Measurements from ENCODE around the gene BCKDK. TPM values are rescaled to one million over a fixed set of nuclear protein-coding genes. Genes with fewer than 3 reads are reported as not detected.

BCKDK gene
- total and polyA plus RNA-seq, 2 of the 13 experiments (the other 11 are each of a cell fraction or from before 2014, with no cell fraction given): 24.9 to 42.6 TPM

DNA sequence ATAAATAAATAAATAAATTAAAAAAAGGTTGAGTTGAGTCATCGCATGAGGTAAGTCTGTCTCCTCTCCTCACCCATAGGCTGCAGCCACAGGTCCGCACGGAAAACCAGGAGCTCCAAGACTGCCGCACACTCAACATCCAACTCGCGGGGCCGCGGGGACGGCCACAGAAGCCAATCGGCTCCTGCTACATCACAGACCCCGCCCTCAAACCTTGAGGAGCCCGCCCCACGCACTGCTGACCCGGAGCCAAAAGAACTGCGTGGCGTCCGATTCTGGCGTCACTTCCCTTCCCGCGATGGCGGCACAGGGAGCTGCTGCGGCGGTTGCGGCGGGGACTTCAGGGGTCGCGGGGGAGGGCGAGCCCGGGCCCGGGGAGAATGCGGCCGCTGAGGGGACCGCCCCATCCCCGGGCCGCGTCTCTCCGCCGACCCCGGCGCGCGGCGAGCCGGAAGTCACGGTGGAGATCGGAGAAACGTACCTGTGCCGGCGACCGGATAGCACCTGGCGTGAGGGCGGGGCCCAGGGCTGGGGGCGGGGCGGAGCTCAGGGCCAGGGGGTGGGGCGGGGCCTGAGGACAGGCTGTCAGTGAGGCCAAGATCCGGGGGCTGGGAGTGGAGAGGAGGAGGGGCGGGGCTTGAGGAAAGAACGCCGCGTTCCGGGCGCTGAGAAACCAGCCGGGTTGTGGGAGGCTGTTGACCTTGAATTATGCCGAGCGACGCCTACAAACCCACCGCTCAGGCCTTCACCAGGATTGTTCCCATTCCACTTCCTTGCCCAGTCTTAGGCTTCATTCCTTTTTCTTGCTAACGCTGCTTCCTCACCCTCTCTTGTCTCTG, 9.4 kb downstream of the BCKDK start, which contains the start of gene KAT8 (continued):
- TF ChIP-seq, protein P1, sequence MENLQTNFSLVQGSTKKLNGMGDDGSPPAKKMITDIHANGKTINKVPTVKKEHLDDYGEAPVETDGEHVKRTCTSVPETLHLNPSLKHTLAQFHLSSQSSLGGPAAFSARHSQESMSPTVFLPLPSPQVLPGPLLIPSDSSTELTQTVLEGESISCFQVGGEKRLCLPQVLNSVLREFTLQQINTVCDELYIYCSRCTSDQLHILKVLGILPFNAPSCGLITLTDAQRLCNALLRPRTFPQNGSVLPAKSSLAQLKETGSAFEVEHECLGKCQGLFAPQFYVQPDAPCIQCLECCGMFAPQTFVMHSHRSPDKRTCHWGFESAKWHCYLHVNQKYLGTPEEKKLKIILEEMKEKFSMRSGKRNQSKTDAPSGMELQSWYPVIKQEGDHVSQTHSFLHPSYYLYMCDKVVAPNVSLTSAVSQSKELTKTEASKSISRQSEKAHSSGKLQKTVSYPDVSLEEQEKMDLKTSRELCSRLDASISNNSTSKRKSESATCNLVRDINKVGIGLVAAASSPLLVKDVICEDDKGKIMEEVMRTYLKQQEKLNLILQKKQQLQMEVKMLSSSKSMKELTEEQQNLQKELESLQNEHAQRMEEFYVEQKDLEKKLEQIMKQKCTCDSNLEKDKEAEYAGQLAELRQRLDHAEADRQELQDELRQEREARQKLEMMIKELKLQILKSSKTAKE (CRISPR knock-in tag; IDR thresholded peaks at IDR 0.05; ENCODE audit: borderline replicate concordance): peak; percentile 65
- TF ChIP-seq FOXK1 (CRISPR knock-in tag; IDR thresholded peaks at IDR 0.05; ENCODE audit: borderline replicate concordance, low read depth): peak; percentile 94
- TF ChIP-seq ZNF552 (CRISPR knock-in tag; IDR thresholded peaks at IDR 0.05; ENCODE audit: borderline replicate concordance): peak; percentile 33; the same call in 1 of the 2 replicates
- TF ChIP-seq ZNF550 (CRISPR knock-in tag; IDR thresholded peaks at IDR 0.05; ENCODE audit: borderline replicate concordance): no peak; the same call in 1 of the 2 replicates
- TF ChIP-seq ZC3H13 (CRISPR knock-in tag; IDR thresholded peaks at IDR 0.05): peak; percentile 68
- TF ChIP-seq GATAD2A (CRISPR knock-in tag; IDR thresholded peaks at IDR 0.05): no peak
- TF ChIP-seq, protein P2, sequence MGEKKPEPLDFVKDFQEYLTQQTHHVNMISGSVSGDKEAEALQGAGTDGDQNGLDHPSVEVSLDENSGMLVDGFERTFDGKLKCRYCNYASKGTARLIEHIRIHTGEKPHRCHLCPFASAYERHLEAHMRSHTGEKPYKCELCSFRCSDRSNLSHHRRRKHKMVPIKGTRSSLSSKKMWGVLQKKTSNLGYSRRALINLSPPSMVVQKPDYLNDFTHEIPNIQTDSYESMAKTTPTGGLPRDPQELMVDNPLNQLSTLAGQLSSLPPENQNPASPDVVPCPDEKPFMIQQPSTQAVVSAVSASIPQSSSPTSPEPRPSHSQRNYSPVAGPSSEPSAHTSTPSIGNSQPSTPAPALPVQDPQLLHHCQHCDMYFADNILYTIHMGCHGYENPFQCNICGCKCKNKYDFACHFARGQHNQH (CRISPR knock-in tag; IDR thresholded peaks at IDR 0.05): peak; percentile 77; the same call in 1 of the 2 replicates
- 0 out of 2 replicates have a peak, but pooled peaks have one; percentile 36 for TF ChIP-seq SRY (CRISPR knock-in tag; IDR thresholded peaks at IDR 0.05)
- TF ChIP-seq FOXP1 (IDR thresholded peaks at IDR 0.05): no peak
- TF ChIP-seq FOXP1 (CRISPR knock-in tag; IDR thresholded peaks at IDR 0.05): peak; percentile 7; the same call in 1 of the 2 replicates
- TF ChIP-seq ATAD3A (CRISPR knock-in tag; IDR thresholded peaks at IDR 0.05): peak; percentile 94
- 0 out of 2 replicates have a peak, but pooled peaks have one; percentile 91 for TF ChIP-seq TOE1 (CRISPR knock-in tag; IDR thresholded peaks at IDR 0.05)
- no peak for TF ChIP-seq ZNF33A (CRISPR knock-in tag; IDR thresholded peaks at IDR 0.05; ENCODE audit: borderline replicate concordance)
- peak; percentile 88 for TF ChIP-seq SMAD3 (CRISPR knock-in tag; IDR thresholded peaks at IDR 0.05)
- no peak for TF ChIP-seq PAF1 (CRISPR knock-in tag; IDR thresholded peaks at IDR 0.05)
- no peak for TF ChIP-seq MLLT10 (CRISPR knock-in tag; IDR thresholded peaks at IDR 0.05)
- TF ChIP-seq ISL2 (CRISPR knock-in tag; IDR thresholded peaks at IDR 0.05): no peak; the same call in 1 of the 2 replicates
- TF ChIP-seq, protein P3, sequence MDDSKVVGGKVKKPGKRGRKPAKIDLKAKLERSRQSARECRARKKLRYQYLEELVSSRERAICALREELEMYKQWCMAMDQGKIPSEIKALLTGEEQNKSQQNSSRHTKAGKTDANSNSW (CRISPR knock-in tag; IDR thresholded peaks at IDR 0.05; ENCODE audit: borderline replicate concordance): peak; percentile 76; the same call in 1 of the 2 replicates
- TF ChIP-seq CBX1 (IDR thresholded peaks at IDR 0.05; ENCODE audit: low read depth): no peak
- TF ChIP-seq NFIC (IDR thresholded peaks at IDR 0.05; ENCODE audit: low read length): no peak
- TF ChIP-seq, protein P4, sequence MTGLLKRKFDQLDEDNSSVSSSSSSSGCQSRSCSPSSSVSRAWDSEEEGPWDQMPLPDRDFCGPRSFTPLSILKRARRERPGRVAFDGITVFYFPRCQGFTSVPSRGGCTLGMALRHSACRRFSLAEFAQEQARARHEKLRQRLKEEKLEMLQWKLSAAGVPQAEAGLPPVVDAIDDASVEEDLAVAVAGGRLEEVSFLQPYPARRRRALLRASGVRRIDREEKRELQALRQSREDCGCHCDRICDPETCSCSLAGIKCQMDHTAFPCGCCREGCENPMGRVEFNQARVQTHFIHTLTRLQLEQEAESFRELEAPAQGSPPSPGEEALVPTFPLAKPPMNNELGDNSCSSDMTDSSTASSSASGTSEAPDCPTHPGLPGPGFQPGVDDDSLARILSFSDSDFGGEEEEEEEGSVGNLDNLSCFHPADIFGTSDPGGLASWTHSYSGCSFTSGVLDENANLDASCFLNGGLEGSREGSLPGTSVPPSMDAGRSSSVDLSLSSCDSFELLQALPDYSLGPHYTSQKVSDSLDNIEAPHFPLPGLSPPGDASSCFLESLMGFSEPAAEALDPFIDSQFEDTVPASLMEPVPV (CRISPR knock-in tag; IDR thresholded peaks at IDR 0.05): peak; percentile 81
- TF ChIP-seq NR3C1 (CRISPR knock-in tag; IDR thresholded peaks at IDR 0.05): no peak
- peak; percentile 87 for TF ChIP-seq AGO2 (optimal IDR thresholded peaks at IDR 0.05; ENCODE audit: low read depth, low read length)
- TF ChIP-seq ZNF75D (CRISPR knock-in tag; IDR thresholded peaks at IDR 0.05; ENCODE audit: borderline replicate concordance): no peak
- TF ChIP-seq HNRNPK (IDR thresholded peaks at IDR 0.05; ENCODE audit: low read depth, low read length, poor library complexity, severe bottlenecking): peak; percentile 85
